Sigmoid colon (tissue), 4 donors: ENCODE results near the gene TBCE.

Source experiments
- POLR2A ChIP-seq, 2 donors: fragments of 450-650 bp; IDR thresholded peaks; one replicate each; pipeline ENCODE4 v1.6.1; 2016; ENCODE audit warnings: antibody characterized with exemption in 2 of 2, mild to moderate bottlenecking in 2 of 2, moderate library complexity in 2 of 2
- POLR2AphosphoS5 ChIP-seq, 4 donors: sonication (generic); formaldehyde crosslinking; IDR thresholded peaks; one replicate each; pipeline ENCODE4 v1.6.1; 2017; ENCODE audit warnings: antibody characterized with exemption in 4 of 4
- TF ChIP-seq, protein P1 (sequence below), 4 experiments: fragments of 450-650 bp in 3 of 4; fragments of 200-600 bp in 1 of 4; IDR thresholded peaks; one replicate each; pipeline ENCODE4 v1.5.1; 2016 to 2019; ENCODE audit warnings: antibody characterized with exemption in 4 of 4, mild to moderate bottlenecking in 3 of 4, moderate library complexity in 2 of 4

GRCh38 chr1:235423214-235423652, 56.0 kb downstream of the TBCE start:
- TF ChIP-seq, protein P1, sequence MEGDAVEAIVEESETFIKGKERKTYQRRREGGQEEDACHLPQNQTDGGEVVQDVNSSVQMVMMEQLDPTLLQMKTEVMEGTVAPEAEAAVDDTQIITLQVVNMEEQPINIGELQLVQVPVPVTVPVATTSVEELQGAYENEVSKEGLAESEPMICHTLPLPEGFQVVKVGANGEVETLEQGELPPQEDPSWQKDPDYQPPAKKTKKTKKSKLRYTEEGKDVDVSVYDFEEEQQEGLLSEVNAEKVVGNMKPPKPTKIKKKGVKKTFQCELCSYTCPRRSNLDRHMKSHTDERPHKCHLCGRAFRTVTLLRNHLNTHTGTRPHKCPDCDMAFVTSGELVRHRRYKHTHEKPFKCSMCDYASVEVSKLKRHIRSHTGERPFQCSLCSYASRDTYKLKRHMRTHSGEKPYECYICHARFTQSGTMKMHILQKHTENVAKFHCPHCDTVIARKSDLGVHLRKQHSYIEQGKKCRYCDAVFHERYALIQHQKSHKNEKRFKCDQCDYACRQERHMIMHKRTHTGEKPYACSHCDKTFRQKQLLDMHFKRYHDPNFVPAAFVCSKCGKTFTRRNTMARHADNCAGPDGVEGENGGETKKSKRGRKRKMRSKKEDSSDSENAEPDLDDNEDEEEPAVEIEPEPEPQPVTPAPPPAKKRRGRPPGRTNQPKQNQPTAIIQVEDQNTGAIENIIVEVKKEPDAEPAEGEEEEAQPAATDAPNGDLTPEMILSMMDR (IDR thresholded peaks at IDR 0.05) = no peak
- no peak for TF ChIP-seq POLR2AphosphoS5 (IDR thresholded peaks at IDR 0.05)
- TF ChIP-seq POLR2A (IDR thresholded peaks at IDR 0.05) = no peak
